Activated CD4-positive, alpha-beta T cell treated with anti-CD3 and anti-CD28 coated beads for 48 hours (primary cell): ENCODE data around the gene CD81.
"Not testable (repeated sequence)": the region's sequence is repeated elsewhere in the genome, so short reads cannot be mapped to it uniquely, and the experiment has no call there.

Experiments used
- DNase-seq: peaks from one replicate; pipeline ENCODE4 v3.0.0-alpha.2; 2020

The CD81 gene, protein sequence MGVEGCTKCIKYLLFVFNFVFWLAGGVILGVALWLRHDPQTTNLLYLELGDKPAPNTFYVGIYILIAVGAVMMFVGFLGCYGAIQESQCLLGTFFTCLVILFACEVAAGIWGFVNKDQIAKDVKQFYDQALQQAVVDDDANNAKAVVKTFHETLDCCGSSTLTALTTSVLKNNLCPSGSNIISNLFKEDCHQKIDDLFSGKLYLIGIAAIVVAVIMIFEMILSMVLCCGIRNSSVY

DNA sequence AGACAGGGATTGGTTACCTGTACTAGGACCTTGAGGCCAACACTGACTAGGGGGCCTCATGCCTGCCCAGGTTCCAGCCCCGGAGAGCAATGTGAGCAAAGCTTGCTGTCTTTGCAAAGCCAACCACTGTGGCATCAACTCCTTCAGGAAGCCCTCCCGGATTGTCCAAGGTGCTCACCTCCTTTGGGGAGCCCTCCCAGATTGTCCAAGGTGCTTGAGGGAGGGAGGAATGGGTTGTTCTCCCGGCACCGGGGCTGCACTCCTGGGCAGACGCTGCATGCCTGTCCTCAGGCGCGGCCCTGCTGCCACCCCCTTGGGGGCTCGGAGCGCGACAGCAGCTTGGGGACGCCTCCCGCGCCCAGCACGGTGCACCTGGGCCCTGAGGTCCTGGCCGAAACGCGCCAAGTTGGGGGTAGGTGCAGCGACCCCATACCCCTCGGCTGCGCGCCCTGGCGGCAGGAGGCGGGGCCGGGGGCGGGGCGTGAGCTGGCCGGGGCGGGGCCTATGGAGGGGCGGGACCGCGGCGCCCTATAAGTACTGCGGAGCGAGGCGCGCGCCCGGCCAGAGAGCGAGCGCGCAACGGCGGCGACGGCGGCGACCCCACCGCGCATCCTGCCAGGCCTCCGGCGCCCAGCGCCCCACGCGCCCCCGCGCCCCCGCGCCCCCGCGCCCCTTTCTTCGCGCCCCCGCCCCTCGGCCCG is at the start of gene CD81:
Gene CD81, plus strand, starts transcription at position 560 of the 701 bp plus-strand sequence. CDS start 240 bp downstream, outside the sequence.
- peak; percentile 71 for DNase-seq

DNA sequence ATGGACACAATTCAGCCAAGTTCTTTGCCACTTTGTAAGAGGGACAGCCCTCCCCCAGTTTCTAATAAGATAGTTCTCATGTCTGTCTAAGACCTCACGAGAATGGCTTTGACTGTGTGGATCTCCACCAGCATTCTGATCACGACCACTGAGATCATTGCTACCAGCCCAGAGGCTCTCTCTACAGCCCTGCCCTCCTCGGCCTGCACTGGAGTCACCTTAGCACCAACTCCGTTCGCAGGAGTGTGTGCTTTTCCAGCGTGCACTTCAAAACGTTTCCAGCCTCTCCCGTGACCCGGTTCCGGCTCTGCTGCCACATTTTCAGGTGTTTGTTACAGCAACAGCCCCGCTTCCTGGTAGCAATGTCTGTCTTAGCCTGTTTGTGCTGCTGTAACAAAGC is 49.1 kb upstream of the CD81 start:
- DNase-seq, result no peak

DNA sequence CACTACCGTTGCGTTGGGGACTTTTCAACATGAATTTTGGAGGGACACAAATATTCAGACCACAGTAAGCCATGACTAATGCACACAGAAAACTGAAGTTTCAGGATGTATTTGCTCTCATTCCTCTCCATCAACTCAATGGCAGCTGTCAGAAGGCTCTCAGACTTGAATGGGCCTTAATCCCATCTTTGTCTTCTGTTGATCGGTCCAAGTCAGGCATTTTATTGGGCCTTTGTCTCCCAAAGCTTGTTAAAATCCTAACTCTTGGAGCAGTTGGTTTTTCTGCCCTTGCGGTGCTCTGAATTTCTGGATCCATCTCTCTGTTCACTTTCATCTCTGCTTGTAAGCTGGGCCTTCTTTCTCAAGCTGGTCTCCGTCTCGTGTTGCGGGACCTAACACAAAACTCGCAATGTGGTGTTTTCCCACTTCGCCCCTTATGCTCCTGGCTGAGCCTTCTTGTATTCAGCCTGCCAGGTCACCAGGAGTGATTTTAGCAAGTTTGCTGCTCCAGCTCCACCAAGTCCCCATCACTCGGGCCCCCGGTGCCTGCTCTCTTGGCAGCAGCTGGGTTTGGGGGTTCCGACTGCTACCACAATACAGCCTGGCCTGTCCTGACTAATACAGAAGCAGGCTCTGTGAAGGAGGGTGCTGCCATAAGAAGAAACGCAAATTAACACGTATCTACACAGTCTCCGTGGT is 48.3 kb upstream of the CD81 start:
- no peak for DNase-seq

DNA sequence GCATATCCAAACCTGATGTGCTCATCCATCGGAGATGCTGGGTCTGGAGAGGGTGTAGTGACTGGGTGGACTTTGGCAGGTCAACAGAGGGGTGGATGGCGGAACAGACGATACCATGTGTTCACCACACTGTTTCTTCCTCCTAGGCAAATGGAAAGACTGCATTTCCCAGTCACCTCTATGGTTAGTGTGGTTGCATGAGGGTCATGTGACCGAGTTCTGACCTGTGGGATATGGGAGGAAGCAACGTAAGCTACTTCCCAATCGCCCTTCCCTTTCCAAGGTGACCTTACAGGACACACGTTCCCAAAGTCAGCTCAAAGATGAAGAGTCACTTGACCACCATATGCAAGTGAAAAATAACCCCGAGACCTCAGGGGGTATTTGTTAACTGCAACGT is 47.6 kb upstream of the CD81 start:
- no peak for DNase-seq

DNA sequence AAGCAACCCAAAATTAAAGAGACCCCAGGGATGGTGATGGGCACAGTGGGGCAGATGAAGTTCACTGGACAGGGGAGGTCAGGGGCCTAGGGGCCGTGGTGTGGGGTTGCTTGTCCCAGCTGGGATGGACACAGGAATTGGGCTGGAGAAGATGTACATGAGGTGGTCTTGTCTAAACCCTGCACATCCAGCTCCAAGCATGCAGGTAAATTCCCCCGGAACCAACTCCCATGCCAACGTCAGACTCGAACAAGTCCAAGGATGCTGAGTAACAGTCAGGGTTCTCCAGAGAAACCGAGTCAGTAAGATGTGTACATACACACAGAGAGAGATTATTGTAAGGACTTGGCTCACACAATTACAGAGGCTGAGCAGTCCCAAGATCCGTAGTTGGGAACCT is 46.4 kb upstream of the CD81 start:
- no peak for DNase-seq

DNA sequence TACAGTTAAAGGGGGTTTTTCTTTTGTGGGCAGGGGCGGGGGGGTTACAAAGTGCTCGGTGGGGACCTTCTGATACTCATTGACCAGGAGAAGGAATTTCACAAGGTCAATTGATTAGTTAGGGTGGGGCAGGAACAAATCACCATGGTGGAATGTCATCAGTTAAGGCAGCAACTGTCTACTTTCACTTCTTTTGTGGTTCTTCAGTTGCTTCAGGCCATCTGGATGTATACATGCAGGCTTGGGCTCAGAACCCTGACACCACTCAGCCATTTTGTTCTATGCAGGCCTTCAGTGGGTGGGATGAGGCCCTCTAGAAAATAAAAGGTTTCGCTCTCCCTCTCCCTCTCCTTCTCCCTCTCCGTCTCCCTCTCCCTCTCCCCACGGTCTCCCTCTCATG is 45.7 kb upstream of the CD81 start:
- DNase-seq, result no peak

DNA sequence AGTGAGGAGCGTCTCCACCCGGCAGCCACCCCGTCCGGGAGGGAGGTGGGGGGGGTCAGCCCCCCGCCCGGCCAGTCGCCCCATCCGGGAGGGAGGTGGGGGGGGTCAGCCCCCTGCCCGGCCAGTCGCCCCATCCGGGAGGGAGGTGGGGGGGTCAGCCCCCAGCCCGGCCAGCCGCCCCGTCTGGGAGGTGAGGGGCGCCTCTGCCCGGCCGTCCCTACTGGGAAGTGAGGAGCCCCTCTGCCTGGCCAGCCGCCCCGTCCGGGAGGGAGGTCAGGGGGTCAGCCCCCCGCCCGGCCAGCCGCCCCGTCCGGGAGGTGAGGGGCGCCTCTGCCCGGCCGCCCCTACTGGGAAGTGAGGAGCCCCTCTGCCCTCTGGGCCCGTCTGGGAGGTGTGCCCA is 44.5 kb upstream of the CD81 start:
- not testable (repeated sequence) for DNase-seq

DNA sequence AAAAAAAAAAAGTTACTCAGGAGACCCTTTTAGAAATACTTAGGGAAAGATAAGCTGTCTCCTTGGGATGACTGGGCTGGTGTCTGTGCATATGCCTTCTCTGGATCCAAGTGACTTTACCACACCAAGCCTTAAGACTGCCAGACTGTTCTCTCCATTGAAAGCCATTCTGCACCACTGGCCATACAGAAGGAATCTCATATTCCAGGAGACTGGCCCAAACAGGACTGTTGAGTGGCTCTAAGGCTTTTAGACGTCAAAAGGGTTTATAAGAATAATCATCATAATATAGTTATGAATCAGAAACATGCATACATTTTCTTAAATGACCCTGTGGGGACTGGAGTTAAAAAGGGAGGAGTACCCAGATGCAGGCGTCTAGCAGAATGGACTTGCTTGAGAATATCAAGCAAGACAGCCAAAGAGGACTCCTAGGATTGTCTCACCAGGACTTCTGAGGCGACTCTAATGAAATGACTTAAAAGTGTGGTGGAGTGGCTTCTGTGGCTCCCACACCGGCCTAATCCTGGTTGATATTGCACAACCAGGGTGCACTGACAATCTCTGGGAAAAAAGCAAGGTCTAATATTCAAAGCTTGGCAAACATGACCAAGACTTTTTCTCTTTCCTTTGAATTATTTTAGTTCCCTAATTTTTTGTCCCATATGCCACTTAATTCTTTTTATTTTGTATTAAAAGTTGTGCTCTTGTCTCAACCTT is 43.5 kb upstream of the CD81 start:
- not testable (repeated sequence) for DNase-seq

DNA sequence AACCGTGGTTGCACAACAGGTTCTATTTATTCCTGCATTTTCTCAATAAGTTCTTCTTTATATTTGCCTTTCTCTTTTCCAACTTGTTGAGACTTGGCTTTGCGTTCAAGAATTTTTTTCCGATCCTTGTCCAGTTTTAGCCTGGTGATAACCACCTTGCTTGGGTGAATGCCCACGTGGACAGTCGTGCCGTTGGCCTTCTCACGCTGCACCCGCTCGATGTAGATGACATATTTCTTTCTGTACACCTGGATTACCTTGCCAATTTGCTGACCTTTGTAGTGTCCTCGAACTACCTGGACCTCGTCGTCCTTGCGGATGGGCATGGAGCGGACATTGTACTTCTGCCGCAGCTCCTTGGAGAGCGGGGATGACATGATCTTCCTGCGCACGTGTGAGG is 41.8 kb upstream of the CD81 start:
- not testable (repeated sequence) for DNase-seq

DNA sequence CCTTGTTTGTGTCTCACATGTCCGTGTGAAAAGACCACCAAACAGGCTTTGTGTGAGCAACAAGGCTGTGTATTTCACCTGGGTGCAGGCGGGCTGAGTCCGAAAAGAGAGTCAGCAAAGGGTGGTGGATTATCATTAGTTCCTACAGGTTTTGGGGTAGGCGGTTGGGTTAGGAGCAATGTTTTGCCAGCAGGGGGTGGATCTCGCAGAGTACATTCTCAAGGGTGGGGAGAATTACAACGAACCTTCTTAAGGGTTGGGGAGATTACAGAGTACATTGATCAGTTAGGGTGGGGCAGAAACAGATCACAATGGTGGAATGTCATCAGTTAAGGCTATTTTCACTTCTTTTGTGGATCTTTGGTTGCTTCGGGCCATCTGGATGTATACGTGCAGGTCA is 38.4 kb upstream of the CD81 start:
- DNase-seq, result not testable (repeated sequence)

DNA sequence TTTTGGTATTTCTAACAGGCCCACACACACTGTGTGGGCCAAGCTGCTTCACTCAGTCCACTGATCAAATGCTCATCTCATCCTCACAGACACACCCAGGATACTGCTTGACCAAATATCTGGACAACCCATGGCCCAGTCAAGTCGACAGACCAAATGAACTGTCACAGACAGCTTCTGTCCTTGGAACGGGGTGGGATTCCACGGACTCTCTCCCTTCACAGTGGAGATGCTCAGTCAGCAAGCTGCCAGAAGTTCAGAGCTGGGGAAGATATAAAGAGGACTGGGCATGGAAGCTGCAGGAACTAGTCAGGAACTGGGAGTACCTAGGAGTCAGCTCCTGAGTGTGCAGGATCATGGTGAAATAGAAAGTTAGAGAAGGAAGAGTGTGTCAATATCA is 34.6 kb upstream of the CD81 start:
- no peak for DNase-seq

DNA sequence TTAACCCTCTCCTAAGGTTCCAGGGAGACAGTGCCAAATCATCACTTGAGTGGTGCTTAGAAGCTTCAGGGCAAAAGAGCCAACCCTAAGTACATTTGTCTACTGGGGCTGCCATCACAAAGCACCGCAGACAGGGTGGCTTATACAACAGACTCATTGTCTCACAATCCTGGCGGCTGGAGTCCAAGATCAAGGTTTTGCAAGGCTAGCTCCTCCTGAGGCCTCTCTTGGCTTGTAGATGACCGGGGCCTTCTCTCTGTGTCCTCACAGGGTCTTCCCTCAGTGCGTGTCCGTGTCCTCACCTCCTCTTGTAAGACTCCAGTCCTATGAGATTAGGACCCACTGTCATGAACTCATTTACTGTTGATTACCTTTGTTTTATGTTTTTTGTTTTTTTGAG is 34.1 kb upstream of the CD81 start:
- no peak for DNase-seq

DNA sequence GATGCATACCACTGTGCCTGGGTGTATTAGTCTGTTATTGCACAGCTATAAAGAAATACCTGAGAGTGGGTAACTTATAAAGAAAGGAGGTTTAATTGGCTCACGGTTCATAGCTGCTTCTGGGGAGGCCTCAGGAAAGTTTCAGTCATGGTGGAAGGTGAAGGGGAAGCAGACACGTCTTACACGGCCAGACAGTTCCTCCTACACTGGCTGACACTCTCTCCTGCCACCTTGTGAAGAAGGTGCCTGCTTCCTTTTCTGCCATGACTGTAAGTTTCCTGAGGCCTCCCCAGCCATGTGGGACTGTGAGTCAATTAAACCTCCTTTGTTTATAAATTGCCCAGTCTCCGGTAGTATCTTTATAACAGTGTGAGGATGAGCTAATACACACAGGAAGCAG is 33.6 kb upstream of the CD81 start:
- no peak for DNase-seq

DNA sequence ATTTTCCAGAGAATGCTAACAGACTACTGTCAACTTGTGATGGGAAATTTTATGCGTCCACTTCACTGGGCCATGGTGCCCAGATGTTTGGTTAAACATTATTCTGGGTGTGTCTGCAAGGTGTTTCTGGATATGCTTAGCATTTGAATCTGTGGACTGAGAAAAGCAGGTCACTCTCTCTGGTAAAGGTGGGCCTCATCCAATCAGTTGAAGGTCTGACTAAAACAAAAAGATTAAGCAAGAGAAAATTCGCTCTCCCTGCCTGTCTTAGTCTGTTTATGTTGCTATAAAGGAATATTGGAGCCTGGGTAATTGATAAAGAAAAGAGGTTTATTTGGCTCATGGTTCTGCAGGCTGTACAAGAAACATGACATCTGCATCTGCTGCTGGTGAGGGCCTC is 32.1 kb upstream of the CD81 start:
- no peak for DNase-seq

DNA sequence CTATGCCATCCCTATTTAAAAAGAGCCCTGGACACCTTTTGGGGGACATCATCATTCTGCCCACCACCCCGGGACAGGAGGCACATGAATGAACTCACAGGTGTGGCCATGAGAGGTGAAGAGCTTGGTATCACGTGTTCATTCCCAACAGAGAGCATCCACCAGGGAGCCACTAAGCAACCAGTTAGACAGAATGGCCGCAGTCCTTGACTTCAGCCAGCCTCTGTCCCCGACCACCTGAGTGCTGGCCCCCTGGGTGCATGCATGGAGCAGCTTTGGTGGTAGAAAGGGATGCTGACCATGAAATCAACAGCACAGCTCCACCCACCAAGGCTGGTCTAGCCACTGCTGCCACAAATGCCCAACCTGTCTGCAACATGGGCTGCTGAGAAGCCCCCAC is 31.1 kb upstream of the CD81 start:
- no peak for DNase-seq

DNA sequence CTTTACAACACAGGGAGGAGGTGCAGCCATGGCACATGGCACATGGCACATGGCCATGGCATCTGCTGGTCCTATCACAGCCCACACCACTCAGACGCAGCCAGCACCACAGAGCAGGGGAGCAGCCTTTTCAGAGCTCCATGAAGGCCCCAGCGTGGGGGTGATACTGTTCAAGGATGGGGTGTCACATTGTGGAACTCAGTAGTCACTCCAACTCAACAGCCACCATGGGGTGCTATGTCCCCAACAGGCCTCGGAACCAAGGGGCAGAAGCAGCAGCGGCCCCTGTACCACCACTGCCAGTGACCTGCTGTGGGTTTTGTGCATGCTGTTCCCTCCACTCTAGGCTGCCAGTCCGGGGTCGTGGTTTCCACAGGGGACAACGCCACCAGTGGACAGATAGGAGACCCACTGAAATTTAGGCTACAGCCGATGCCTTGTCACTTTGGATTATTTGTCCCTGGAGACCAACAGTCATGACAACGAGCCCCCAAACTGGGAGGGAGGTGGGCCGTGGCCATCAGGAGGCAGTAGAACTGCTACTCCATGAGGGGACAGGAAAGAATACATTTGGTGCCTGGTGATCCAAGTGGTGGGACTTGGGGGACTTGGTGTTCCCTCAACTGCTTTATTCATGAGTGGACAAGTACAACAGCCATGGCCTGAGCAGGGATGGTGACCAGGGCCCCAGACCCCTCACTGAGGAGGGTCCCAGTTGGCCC is 30.4 kb upstream of the CD81 start:
- no peak for DNase-seq

DNA sequence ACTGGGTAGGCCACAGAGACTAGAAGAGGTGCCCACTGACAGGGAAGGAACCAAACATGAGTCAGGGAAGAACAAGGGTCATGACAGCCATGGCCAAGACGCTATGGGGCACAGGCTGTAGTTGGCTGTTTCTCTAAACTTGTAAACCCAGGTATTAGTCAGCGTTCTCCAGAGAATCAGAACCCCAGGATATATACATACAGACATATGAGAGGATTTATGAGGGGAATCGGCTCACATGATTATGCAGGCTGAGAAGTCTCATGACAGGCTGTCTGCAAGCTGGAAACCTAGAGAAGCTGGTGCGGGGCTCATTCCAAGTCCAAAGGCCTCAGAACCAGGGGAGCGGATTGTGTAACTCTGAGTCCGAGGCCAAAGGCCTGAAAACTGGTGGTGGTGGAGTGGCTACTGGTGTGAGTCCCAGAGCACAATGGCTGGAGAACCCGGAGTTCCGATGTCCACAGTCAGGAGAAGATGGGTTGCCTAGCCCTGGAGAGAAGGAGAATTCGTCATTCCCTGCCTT is 29.7 kb upstream of the CD81 start:
- DNase-seq, result no peak

DNA sequence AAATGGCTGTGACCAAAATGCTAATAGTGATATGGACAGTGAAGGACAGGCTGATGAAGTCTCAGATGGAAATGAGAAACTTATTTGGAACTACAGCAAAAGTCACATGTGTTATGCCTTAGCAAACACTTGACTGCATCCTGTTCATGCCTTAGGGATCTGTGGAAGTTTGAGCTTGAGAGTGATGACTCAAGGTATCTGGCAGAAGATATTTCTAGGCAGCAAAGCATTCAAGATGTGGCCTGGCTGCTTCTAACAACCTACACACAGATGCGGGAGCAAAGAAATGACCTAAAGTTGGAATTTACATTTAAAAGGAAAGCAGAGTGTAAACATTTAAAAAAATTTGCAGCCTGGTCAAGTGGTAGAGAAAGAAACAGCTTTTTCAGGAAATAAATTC is 28.1 kb upstream of the CD81 start:
- DNase-seq, result no peak

DNA sequence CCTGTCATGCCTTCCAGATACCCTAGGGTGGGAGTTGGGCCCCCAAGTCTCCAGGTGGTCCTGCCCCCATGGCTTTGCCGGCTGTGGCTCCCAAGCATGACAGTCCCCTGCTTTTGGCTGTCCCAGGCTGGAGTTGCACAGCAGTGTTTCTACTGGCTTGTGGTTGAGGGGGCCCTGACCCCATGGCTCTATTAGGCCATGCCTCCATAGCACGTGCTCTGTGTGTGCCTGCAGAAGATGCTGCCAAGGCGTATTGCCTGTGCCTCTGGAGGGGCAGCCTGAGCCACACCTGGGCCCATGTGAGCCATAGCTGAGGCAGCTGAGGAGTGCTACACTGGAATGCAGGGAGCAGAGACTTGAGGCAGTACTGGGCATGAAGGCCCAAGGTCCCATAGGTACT is 25.4 kb upstream of the CD81 start:
- DNase-seq, result no peak

DNA sequence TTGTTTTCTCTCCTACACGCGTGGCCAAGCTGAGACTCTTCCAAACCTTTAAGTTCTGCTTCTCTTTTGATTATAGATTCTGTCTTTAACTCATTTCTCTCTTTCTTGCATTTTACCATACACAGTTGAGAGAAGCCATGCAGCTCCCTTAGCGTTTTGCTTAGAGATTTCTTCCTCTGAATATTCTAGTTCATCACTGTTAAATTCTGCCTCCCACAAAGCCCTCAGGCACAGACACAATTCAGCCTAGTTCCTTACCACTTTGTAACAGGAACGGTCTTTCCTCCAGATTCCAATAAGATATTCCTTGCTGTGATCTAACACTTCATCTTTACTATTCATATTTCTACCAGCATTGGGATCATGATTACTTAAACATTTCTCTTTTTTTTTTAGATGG is 24.7 kb upstream of the CD81 start:
- no peak for DNase-seq

DNA sequence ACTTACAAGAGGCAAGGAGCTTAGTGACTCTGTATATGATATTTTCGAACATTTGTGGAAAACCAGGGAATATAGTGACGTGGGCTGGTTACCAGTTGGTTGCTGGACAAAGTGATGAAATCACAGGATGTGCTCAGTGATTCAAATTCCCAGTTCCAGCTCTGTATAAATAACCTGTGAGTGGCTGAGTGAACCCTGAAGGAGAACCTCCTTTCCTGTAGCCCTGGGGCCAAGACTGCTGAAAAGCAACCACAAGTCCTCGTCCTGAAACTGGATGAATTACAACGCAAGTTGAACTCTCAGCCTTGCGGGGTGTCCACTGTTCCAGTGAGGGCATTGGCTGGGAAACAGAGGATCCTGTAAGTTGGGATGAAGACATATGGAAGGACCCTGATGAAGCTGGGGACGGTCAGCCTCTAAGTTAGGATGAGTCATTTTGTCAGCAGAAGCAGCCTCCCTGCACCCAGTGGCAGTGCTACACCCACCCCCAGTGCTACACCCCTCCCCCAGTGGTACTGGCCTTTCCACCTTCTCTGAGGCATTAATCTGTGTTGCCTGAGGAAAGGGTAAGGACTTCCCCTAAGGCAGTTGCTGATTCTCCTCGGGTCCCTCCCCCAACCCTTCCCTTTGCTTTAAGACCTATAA is 22.0 kb upstream of the CD81 start:
- DNase-seq, result no peak

DNA sequence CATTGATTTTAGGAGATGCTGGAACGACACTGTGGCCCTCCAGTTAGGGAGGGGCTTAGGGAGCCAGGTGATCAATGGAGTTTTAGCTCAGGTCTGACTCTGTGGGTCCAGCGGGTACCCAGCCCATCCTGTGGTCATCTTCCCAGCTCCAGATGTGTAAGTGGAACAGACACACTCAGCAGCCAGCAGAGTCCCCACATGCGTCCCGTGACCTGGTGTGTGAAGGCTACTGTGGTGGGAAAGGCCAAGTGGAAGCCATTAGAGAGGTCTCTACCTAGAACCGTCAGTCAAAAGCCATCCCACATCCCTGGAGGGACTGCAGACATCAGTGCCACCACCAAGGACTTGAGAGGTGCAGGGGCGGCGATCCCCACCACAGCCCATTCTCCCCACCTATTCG is 19.9 kb upstream of the CD81 start:
- DNase-seq, result no peak
